ENCODE data around the gene TNPO1. TPM values are rescaled to one million over a fixed set of nuclear protein-coding genes. Genes with fewer than 3 reads are reported as not detected.
A peak's percentile ranks its signal among the peaks of the same experiment; 100 is the strongest.

The TNPO1 gene
- total RNA-seq, 1 experiment from 2014 or later: 201 TPM

DNA sequence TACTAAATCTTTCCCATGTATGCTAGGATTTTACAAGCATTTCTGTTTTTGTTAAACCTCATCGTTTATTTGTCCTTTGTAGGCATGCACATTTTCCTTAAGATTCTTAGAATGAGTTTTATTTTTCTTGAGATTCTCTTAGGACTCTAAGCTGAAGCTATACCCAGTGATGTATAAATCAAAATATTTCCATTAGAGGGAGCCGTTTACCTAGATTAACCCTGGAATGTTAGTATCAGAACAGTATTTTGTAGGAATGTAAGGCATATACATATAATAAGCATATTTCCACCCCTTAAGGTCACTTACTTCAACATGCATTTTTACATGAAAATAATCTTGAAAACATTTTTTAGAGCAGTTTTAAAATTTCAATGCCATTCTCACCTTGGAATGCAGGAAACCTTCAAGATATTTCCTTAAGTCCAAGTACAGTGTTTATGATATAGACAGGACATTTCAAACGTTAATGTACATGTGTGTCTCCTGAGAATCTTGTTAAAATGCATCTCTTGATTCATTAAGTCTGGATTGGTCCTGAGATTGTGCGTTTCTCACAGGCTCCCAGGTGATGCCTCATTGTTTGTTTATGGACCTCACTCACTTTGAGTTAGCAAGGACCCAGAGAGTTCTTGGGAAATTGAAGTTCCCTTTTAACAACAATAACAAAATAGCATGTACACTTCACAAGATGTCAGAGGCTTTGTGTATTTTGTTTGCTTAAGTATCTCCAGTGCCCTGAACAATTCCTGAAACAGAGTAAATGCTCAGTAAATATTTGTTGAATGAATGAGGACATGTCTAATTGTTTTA lies 104.4 kb downstream of the TNPO1 start:
- H3K27ac ChIP-seq (ENCODE audit: low read depth, low read length, poor library complexity, severe bottlenecking): no peak overlapping the region
- peak; percentile 35 for DNase-seq (ENCODE audit: low spot score)
- ChIA-PET CTCF (interaction anchor here (0.6 kb wide), 1 partner anchor 295 kb away, joined by 4 read pairs; no protein-coding TSS in a partner anchor), POLR2A (ENCODE audit: low non-redundant PET) (interaction anchor here (0.7 kb wide), 1 partner anchor 576 kb away, joined by 3 read pairs; no protein-coding TSS in a partner anchor)
- TF ChIP-seq EZH2 (IDR thresholded peaks at IDR 0.05; ENCODE audit: borderline replicate concordance, low read depth, low read length, poor library complexity, severe bottlenecking): no peak
- TF ChIP-seq, protein P1, sequence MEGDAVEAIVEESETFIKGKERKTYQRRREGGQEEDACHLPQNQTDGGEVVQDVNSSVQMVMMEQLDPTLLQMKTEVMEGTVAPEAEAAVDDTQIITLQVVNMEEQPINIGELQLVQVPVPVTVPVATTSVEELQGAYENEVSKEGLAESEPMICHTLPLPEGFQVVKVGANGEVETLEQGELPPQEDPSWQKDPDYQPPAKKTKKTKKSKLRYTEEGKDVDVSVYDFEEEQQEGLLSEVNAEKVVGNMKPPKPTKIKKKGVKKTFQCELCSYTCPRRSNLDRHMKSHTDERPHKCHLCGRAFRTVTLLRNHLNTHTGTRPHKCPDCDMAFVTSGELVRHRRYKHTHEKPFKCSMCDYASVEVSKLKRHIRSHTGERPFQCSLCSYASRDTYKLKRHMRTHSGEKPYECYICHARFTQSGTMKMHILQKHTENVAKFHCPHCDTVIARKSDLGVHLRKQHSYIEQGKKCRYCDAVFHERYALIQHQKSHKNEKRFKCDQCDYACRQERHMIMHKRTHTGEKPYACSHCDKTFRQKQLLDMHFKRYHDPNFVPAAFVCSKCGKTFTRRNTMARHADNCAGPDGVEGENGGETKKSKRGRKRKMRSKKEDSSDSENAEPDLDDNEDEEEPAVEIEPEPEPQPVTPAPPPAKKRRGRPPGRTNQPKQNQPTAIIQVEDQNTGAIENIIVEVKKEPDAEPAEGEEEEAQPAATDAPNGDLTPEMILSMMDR (conservative IDR thresholded peaks at IDR 0.05; ENCODE audit: low read depth, low read length): peak; percentile 45
- no peaks in the 10 kb centered on the region for H3K27me3 ChIP-seq (replicated peaks; ENCODE audit: insufficient read depth, low read depth, low read length, poor library complexity)
- intact Hi-C loops (cut with micrococcal nuclease; ENCODE audit: unreplicated experiment): loop anchor here (5.0 kb wide), 4 partner anchors 281 to 616 kb away; no protein-coding TSS in a partner anchor
- no peaks in the 10 kb centered on the region for H3K36me3 ChIP-seq (ENCODE audit: insufficient read depth, low read length, poor library complexity, severe bottlenecking)
- no TSS peak for BruUV-seq (replicated peaks)
- peaks cover 11% of the 10 kb centered on the region for H3K4me1 ChIP-seq (ENCODE audit: insufficient read depth, low read length, poor library complexity, severe bottlenecking)
- no peaks in the 10 kb centered on the region for H3K9me3 ChIP-seq (ENCODE audit: low read depth, low read length, poor library complexity, severe bottlenecking)
- no peak overlapping the region for H3K4me3 ChIP-seq (ENCODE audit: low read depth, low read length, poor library complexity, severe bottlenecking)

DNA sequence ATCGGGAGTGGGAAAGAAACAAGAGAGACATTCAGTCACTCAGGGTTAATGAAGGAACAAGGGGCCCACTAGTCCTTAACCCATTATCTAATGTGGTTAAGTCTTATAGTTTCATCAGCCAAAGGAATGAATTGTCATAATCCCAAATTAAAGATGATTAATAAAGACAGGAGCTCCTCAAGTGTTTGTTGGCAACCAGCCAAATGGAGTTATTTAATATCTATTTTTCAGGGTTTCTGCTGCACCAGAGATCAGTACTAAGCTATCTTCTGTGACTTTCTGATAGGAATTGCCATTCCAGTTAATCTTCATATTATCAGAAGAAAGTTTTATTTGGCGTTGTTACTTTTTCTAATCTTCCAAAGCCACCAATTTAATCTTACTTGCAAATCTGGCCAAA lies 105.4 kb downstream of the TNPO1 start:
- Histone ChIP-seq H3K27ac (ENCODE audit: low read depth, low read length, poor library complexity, severe bottlenecking) (no peak overlapping the region), H3K9me3 (ENCODE audit: low read depth, low read length, poor library complexity, severe bottlenecking) (no peaks in the 10 kb centered on the region), H3K36me3 (ENCODE audit: insufficient read depth, low read length, poor library complexity, severe bottlenecking) (no peaks in the 10 kb centered on the region), H3K27me3 (replicated peaks; ENCODE audit: insufficient read depth, low read depth, low read length, poor library complexity) (no peaks in the 10 kb centered on the region), H3K4me1 (ENCODE audit: insufficient read depth, low read length, poor library complexity, severe bottlenecking) (peaks cover 11% of the 10 kb centered on the region), H3K4me3 (ENCODE audit: low read depth, low read length, poor library complexity, severe bottlenecking) (no peak overlapping the region)
- no TSS peak for BruUV-seq (replicated peaks)
- TF ChIP-seq EZH2 (IDR thresholded peaks at IDR 0.05; ENCODE audit: borderline replicate concordance, low read depth, low read length, poor library complexity, severe bottlenecking): no peak
- TF ChIP-seq, protein P1 (conservative IDR thresholded peaks at IDR 0.05; ENCODE audit: low read depth, low read length): no peak
- ChIA-PET POLR2A (ENCODE audit: low non-redundant PET) (no interaction called here), CTCF (no interaction called here)
- DNase-seq (ENCODE audit: low spot score): no peak
- intact Hi-C loops (cut with micrococcal nuclease; ENCODE audit: unreplicated experiment): loop anchor here (5.0 kb wide), 4 partner anchors 280 to 615 kb away; no protein-coding TSS in a partner anchor

DNA sequence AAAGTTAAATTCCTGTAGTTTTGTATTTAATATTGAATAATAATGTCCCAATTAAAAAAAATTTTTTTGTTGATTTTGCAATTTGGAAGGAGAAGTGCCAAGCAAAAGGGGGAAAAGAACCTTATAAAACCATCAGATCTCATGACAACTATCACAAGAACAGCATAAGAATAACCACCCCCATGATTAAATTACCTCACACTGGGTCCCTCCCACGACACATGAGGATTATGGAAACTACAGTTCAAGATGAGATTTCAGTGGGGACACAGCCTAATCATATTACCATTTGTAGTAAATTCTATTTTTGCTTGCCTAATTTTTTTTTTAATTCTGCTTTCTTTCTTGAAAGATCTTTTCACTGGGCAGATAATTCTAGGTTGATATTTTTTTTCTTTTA lies 106.0 kb downstream of the TNPO1 start:
- Histone ChIP-seq H3K27ac (ENCODE audit: low read depth, low read length, poor library complexity, severe bottlenecking) (no peak overlapping the region), H3K9me3 (ENCODE audit: low read depth, low read length, poor library complexity, severe bottlenecking) (no peaks in the 10 kb centered on the region), H3K27me3 (replicated peaks; ENCODE audit: insufficient read depth, low read depth, low read length, poor library complexity) (no peaks in the 10 kb centered on the region), H3K4me3 (ENCODE audit: low read depth, low read length, poor library complexity, severe bottlenecking) (no peak overlapping the region), H3K36me3 (ENCODE audit: insufficient read depth, low read length, poor library complexity, severe bottlenecking) (no peaks in the 10 kb centered on the region), H3K4me1 (ENCODE audit: insufficient read depth, low read length, poor library complexity, severe bottlenecking) (peaks cover 11% of the 10 kb centered on the region)
- TF ChIP-seq, protein P1 (conservative IDR thresholded peaks at IDR 0.05; ENCODE audit: low read depth, low read length): no peak
- TF ChIP-seq EZH2 (IDR thresholded peaks at IDR 0.05; ENCODE audit: borderline replicate concordance, low read depth, low read length, poor library complexity, severe bottlenecking): no peak
- no TSS peak for BruUV-seq (replicated peaks)
- DNase-seq (ENCODE audit: low spot score): no peak
- CTCF ChIA-PET: no interaction called here
- POLR2A ChIA-PET (ENCODE audit: low non-redundant PET): no interaction called here
- intact Hi-C loops (cut with micrococcal nuclease; ENCODE audit: unreplicated experiment): loop anchor here (5.0 kb wide), 4 partner anchors 280 to 615 kb away; no protein-coding TSS in a partner anchor
